Panc1 (cell line): ENCODE data around the gene CNPPD1. TPM values are rescaled to one million over a fixed set of nuclear protein-coding genes. Genes with fewer than 3 reads are reported as not detected.

Experiments
- ATAC-seq: fragments of 200-7000 bp; cut with Tn5 transposase; 2 replicates; pipeline ENCODE4 v1.9.1; 2020; ENCODE audit warnings: mild to moderate bottlenecking, moderate library complexity
- BruUV-seq: library from RNA; stranded (reverse); fragments of 400-500 nt; replicated peaks from 2 replicates; lab custom pipeline; 2021; lab: Mats Ljungman, UMichigan
- CTCF ChIA-PET: fragments of 300-600 bp; sonication (Branson Sonifier 250); formaldehyde crosslinking; loops from one replicate; lab custom pipeline; 2022; ENCODE audit warnings: antibody characterized with exemption; lab: Charles Lee
- POLR2A ChIA-PET: fragments of 300-600 bp; sonication (Branson Sonifier 250); formaldehyde crosslinking; loops from one replicate; lab custom pipeline; 2022; ENCODE audit warnings: antibody characterized with exemption; lab: Charles Lee
- DNase-seq: peaks from one replicate; pipeline ENCODE4 v3.0.0-alpha.2; 2010; ENCODE audit warnings: low read depth, low spot score
- H3K27ac ChIP-seq: 2 replicates; pipeline ENCODE4 v1.5.1; 2011; ENCODE audit warnings: mild to moderate bottlenecking, low read length, inconsistent platforms
- H3K27me3 ChIP-seq: fragments of 200-500 bp; sonication (Bioruptor generic); 2 replicates; pipeline ENCODE4 v1.6.0; 2014; ENCODE audit warnings: low read length, inconsistent platforms; ENCODE audit not compliant: control insufficient read depth, insufficient read depth
- H3K36me3 ChIP-seq: fragments of 200-500 bp; sonication (Bioruptor generic); 2 replicates; pipeline ENCODE4 v1.5.1; 2014; ENCODE audit warnings: inconsistent platforms, mild to moderate bottlenecking, low read length, moderate library complexity; ENCODE audit not compliant: control insufficient read depth, insufficient read depth
- H3K4me1 ChIP-seq: 2 replicates; pipeline ENCODE4 v1.5.1; 2011; ENCODE audit warnings: inconsistent platforms, mild to moderate bottlenecking, low read length, moderate library complexity; ENCODE audit not compliant: control insufficient read depth, insufficient read depth
- H3K4me3 ChIP-seq, 2 experiments: 2 replicates each; pipeline ENCODE4 v1.5.1; 2011 to 2012; ENCODE audit warnings: low read depth in 2 of 2, low read length in 2 of 2, mild to moderate bottlenecking in 2 of 2, inconsistent platforms in 1 of 2, moderate library complexity in 1 of 2
- H3K9me3 ChIP-seq: fragments of 200-500 bp; sonication (Bioruptor generic); 2 replicates; pipeline ENCODE4 v1.5.1; 2014; ENCODE audit warnings: low read depth, mild to moderate bottlenecking, inconsistent platforms, low read length, moderate library complexity; ENCODE audit not compliant: control insufficient read depth, insufficient read depth
- CTCF ChIP-seq: fragments of 450-650 bp; IDR thresholded peaks from 2 replicates; pipeline ENCODE4 v1.5.1; 2017; ENCODE audit warnings: mild to moderate bottlenecking
- POLR2AphosphoS5 ChIP-seq: IDR thresholded peaks from 2 replicates; pipeline ENCODE4 v1.6.1; 2012; ENCODE audit warnings: mild to moderate bottlenecking, low read depth, low read length, moderate library complexity
- REST ChIP-seq, 2 experiments: IDR thresholded peaks; 2 replicates each; pipeline ENCODE4 v1.6.1; 2011 to 2012; ENCODE audit warnings: low read depth in 2 of 2, control low read depth in 1 of 2, low read length in 1 of 2, mild to moderate bottlenecking in 1 of 2, moderate library complexity in 1 of 2; ENCODE audit not compliant: insufficient read depth in 1 of 2
- SIN3A ChIP-seq: IDR thresholded peaks from 2 replicates; pipeline ENCODE4 v1.6.1; 2012; ENCODE audit warnings: low read depth, mild to moderate bottlenecking, low read length, moderate library complexity, borderline replicate concordance; ENCODE audit not compliant: insufficient read depth
- TCF7L2 ChIP-seq: IDR thresholded peaks from 2 replicates; pipeline ENCODE4 v1.6.1; 2011; ENCODE audit warnings: mild to moderate bottlenecking, low read depth, low read length, inconsistent platforms
- in situ Hi-C: cut with HindIII; loops from 2 replicates; pipeline ENCODE4 v1.10.0; 2016; ENCODE audit warnings: low sequenced_read_pairs, low pct_unique_long_range_greater_than_20kb
- intact Hi-C: fragments of 100-400 bp; cut with micrococcal nuclease; formaldehyde crosslinking; loops from one replicate; pipeline ENCODE4 v1.10.0; 2022; ENCODE audit not compliant: unreplicated experiment
- total RNA-seq: library from RNA; stranded (reverse); gene quantifications from one replicate; pipeline ENCODE4 v1.2.1, GENCODE V29; 2021; ENCODE audit not compliant: unreplicated experiment

CNPPD1 gene
- total RNA-seq, 1 experiment from 2014 or later: 55.7 TPM

- TF ChIP-seq TCF7L2 (no peak), REST (IDR thresholded peaks at IDR 0.05; ENCODE audit: insufficient read depth in 1 of 2, low read depth in 2 of 2, low read length in 1 of 2) (no peak), SIN3A (no peak), POLR2AphosphoS5 (no peak), CTCF (no peak)
- ChIA-PET POLR2A (interaction anchor here (0.6 kb wide), 2 partner anchors 96 to 242 kb away, joined by 4 to 17 read pairs; no protein-coding TSS in a partner anchor), CTCF (no interaction called here)
- Histone ChIP-seq H3K27ac (no peak overlapping the region), H3K4me1 (peaks cover 10% of the 10 kb centered on the region), H3K36me3 (peaks cover 25% of the 10 kb centered on the region), H3K27me3 (no peaks in the 10 kb centered on the region), H3K4me3 (no peak overlapping the region), H3K9me3 (no peaks in the 10 kb centered on the region)
- no TSS peak for BruUV-seq
- in situ Hi-C loops (no loop called here), intact Hi-C loops (no loop called here)
- no peak for ATAC-seq
- DNase-seq: no peak
Measured at GRCh38 chr2:219182331-219183150, 5.8 kb upstream of the CNPPD1 start.

GRCh38 chr2:219181531-219181930 is 4.8 kb upstream of the CNPPD1 start:
- BruUV-seq: no TSS peak
- intact Hi-C loops (no loop called here), in situ Hi-C loops (no loop called here)
- ATAC-seq (no peak), DNase-seq (no peak)
- H3K4me3 ChIP-seq: no peak overlapping the region
- no peaks in the 10 kb centered on the region for H3K27me3 ChIP-seq
- H3K9me3 ChIP-seq: no peaks in the 10 kb centered on the region
- H3K4me1 ChIP-seq: peaks cover 10% of the 10 kb centered on the region
- POLR2A ChIA-PET: no interaction called here
- no peak overlapping the region for H3K27ac ChIP-seq
- TF ChIP-seq SIN3A: no peak
- no peak for TF ChIP-seq TCF7L2
- TF ChIP-seq POLR2AphosphoS5: no peak
- CTCF ChIA-PET: no interaction called here
- peaks cover 25% of the 10 kb centered on the region for H3K36me3 ChIP-seq

- DNase-seq: no peak
- CTCF ChIA-PET: no interaction called here
- H3K9me3 ChIP-seq: no peaks in the 10 kb centered on the region
- in situ Hi-C loops (no loop called here), intact Hi-C loops (no loop called here)
- H3K36me3 ChIP-seq: peaks cover 25% of the 10 kb centered on the region
- H3K4me3 ChIP-seq: no peak overlapping the region
- POLR2A ChIA-PET: no interaction called here
- no peaks in the 10 kb centered on the region for H3K27me3 ChIP-seq
- no TSS peak for BruUV-seq
- no peak for ATAC-seq
- peaks cover 10% of the 10 kb centered on the region for H3K4me1 ChIP-seq
- TF ChIP-seq CTCF: no peak
- no peak for TF ChIP-seq TCF7L2
- no peak overlapping the region for H3K27ac ChIP-seq
Measured at GRCh38 chr2:219180961-219181360, 4.2 kb upstream of the CNPPD1 start.
